ENCODE measurements around the gene THAP3.

Gene THAP3

GRCh38 chr1:6673816-6674398 lies 49.2 kb downstream of the THAP3 start:
- DNase-seq (ENCODE audit: low read depth): no peak

- DNase-seq (ENCODE audit: low read depth): no peak
Measured at GRCh38 chr1:6674771-6675170, 50.1 kb downstream of the THAP3 start.

GRCh38 chr1:6675941-6676340 lies 51.3 kb downstream of the THAP3 start:
- no peak for DNase-seq (ENCODE audit: low read depth)
